Fibroblast of mammary gland (primary cell): Measurements from ENCODE around the gene SESN2.
A peak's percentile ranks its signal among the peaks of the same experiment; 100 is the strongest.
"Not testable (repeated sequence)": the region's sequence is repeated elsewhere in the genome, so short reads cannot be mapped to it uniquely, and the experiment has no call there.

Source experiments
- DNase-seq: peaks from one replicate; pipeline ENCODE4 v3.0.0-alpha.2; 2010; ENCODE audit warnings: low read depth
- H3K4me3 ChIP-seq: 2 replicates; pipeline ENCODE4 v1.5.1; 2011; ENCODE audit warnings: low read depth, mild to moderate bottlenecking, low read length, moderate library complexity; ENCODE audit not compliant: control insufficient read depth
- CTCF ChIP-seq: conservative IDR thresholded peaks from 2 replicates; pipeline ENCODE4 v1.5.1; 2011; ENCODE audit warnings: low read depth, low read length, inconsistent platforms; ENCODE audit not compliant: control insufficient read depth, insufficient read depth

SESN2 gene

DNA sequence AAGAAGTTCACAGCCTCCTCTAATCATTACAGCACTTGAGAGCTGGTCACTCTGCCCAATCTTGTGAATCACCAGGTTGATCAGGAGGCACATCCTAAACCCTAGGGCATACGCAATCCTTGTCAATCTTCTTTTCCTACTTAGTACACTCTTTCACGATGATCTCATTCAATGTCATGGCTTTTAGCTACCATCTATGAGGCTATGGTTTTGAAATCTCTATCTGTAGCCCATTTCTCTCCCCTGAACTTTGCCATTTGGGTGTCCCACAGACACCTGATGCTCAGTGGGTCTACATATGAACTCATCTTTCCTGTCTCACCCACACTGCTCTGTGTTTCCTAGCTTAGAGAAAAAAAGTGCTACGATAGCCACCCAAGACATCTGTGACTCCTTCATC, 67.7 kb downstream of the SESN2 start:
- no peak for TF ChIP-seq CTCF
- no peak overlapping the region for H3K4me3 ChIP-seq
- peak; percentile 38 for DNase-seq

DNA sequence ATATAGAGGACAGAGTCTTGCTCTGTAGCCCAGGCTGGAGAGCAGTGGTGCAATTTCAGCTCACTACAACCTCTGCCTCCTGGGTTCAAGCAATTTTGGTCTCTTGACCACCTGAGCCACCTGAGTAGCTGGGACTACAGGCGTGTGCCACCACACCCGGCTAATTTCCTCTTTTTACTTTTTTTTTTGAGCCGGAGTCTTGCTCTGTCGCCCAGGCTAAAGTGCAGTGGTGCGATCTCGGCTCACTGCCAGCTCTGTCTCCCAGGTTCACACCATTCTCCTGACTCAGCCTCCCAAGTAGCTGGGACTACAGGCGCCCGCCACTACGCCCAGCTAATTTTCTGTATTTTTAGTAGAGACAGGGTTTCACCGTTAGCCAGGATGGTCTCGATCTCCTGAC, 68.1 kb downstream of the SESN2 start:
- H3K4me3 ChIP-seq, DNase-seq: not testable (repeated sequence)

DNA sequence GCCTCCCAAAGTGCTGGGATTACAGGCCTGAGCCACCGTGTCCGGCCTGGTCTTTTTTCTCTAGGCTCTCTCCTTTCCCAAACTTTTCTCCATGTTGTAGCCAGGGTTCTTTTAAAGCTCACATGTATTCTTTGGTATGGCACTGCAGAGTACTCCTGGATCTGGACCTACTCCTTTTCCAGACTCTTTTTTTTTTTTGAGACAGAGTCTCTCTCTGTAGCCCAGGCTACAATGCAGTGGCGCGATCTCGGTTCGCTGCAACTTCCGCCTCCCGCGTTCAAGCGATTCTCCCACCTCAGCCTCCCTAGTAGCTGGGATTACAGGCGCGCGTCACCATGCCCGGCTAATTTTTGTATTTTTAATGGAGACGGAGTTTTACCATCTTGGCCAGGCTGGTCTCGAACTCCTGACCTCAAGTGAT, 68.9 kb downstream of the SESN2 start:
- peak overlapping the region; percentile 97 for H3K4me3 ChIP-seq
- no peak for DNase-seq
- no peak for TF ChIP-seq CTCF

- DNase-seq, result peak; percentile 40
- TF ChIP-seq CTCF, result no peak
- H3K4me3 ChIP-seq, result peak overlapping the region; percentile 97
Observed at GRCh38 chr1:28329395-28330153, 70.3 kb downstream of the SESN2 start.
